GM18520 (cell line): Measurements from ENCODE around the gene RPL11.
A peak's percentile ranks its signal among the peaks of the same experiment; 100 is the strongest.
"Not testable (repeated sequence)": the region's sequence is repeated elsewhere in the genome, so short reads cannot be mapped to it uniquely, and the experiment has no call there.

Source experiments
- ATAC-seq: cut with Tn5 transposase; IDR thresholded peaks from one replicate; pipeline ENCODE4 v1.9.1; 2021; ENCODE audit not compliant: unreplicated experiment

The RPL11 gene

GRCh38 chr1:23691499-23692307 lies at the start of gene RPL11:
Gene RPL11 (plus strand): TSS chr1:23691806. CDS start chr1:23691824, 18 bp downstream.
- ATAC-seq, result peak; percentile 82

DNA sequence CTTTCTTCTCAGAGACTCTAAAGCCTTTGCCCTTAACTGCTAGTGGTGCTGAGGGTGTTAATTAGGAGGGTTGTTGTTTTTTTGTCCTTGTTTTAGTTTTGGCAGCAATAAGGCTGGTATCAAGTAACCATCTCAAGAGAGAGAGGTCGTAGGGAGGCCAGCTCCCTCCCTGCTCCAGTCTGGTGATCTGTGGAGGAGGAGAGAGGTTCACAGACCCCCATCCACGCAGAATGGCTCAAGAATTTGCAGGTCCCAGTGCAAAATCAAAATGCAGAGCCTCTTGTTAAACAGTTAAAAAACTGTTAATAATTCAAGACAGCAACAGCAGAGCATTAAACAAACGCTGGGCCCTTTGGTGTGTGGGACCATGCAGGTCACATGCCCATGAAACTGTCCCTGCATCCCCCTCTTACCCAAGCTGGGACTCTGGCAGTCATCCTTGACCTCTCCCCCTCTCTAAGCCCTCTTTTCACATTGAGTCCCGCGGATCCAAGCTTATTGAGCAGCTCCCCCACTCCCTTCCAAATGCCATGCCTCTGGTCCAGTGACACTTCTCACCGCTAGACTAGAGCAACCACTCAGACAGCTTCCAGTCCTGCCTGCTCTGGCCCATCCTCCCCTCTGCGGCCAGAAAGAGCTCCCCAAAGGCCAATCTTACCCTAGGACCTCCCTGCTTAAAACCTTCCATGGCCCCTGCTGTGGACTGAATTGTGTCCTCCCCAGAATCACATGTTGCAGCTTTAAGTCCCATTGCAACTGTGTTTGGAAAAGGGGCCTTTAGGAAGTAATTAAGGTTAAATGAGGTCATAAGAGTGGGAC lies 47.7 kb upstream of the RPL11 start:
- no peak for ATAC-seq

GRCh38 chr1:23644555-23644866 lies 47.1 kb upstream of the RPL11 start:
- ATAC-seq, result no peak

- no peak for ATAC-seq
Observed at GRCh38 chr1:23645338-23645737, 46.3 kb upstream of the RPL11 start.

DNA sequence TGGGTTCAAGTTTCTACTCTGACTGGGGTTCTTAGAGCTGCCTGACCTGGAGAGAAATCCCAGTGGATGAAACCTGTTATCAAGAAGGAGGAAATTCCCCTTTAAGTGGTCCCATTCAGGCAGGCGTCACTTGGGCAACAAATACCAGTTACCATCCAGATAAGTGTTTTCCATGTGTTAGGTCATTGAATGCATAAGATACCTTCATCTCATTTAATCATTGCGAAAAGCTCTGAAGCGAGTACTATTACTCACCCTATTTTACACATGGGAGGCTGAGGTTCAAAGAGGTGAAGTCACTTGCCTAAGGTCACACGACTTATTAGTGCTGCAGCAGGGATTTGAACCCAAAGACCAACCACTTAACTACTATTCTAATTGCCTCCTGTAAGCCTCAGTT lies 45.5 kb upstream of the RPL11 start:
- ATAC-seq, result no peak

- ATAC-seq, result no peak
Observed at GRCh38 chr1:23646541-23646940, 45.1 kb upstream of the RPL11 start.

DNA sequence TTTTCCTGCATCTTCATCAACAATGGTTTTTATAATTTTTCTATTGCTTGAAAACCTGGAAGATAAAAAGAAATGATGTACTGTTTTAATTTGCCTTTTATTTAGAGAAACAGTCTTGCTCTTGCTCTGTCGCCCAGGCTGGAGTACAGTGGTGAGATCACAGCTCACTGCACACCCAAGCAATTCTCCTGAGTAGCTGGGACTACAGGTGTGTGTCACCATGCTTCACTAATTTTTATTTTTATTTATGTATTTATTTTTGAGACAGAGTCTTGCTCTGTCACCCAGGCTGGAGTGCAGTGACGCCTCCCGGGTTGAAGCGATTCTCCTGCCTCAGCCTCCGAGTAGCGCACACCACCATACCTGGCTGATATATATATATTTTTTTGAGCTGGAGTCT lies 43.0 kb upstream of the RPL11 start:
- ATAC-seq, result no peak

DNA sequence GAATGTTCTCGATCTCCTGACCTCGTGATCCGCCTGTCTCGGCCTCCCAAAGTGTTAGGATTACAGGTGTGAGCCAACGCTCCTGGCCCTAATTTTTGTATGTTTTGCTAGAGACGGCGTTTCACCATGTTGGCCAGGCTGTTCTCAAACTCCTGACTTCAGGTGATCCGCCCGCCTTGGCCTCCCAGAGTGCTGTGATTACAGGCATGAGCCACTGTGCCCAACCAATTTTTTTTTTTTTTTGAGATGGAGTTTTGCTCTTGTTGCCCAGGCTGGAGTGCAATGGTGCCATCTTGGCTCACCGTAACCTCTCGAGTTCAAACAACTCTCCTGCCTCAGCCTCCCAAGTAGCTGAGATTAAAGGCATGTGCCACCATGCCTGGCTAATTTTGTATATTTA lies 42.4 kb upstream of the RPL11 start:
- not testable (repeated sequence) for ATAC-seq

DNA sequence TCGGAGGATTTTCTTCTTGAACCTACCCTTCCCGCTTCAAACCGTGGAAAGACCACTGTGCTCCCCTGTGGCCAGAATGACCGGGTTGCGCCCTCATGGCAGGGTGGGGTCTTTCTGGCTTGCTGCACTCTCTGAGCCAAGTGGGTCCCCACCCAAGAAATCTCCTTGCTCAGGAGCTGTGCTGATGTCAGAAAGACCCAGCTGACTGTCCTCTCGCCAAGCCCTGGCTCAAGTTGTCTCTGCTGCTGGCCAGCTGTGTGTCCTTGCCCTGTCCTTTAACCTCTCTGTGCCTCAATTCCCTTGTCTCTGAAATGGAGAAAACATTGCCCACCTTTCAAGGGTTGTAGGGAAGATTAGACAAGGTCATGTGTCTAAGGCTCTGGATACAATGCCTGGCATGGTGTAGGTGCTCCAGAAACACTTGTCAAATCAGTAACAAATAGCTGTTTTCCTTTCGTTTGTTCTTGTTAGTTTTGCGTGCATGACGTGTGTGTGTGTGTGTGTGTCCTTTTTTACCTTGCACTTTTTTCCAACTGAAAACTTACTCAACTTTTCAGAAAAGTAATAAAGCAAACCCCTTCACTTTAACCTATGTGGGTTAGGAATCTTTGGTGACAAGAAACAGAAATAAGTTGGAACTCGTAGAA lies 41.1 kb upstream of the RPL11 start:
- no peak for ATAC-seq

DNA sequence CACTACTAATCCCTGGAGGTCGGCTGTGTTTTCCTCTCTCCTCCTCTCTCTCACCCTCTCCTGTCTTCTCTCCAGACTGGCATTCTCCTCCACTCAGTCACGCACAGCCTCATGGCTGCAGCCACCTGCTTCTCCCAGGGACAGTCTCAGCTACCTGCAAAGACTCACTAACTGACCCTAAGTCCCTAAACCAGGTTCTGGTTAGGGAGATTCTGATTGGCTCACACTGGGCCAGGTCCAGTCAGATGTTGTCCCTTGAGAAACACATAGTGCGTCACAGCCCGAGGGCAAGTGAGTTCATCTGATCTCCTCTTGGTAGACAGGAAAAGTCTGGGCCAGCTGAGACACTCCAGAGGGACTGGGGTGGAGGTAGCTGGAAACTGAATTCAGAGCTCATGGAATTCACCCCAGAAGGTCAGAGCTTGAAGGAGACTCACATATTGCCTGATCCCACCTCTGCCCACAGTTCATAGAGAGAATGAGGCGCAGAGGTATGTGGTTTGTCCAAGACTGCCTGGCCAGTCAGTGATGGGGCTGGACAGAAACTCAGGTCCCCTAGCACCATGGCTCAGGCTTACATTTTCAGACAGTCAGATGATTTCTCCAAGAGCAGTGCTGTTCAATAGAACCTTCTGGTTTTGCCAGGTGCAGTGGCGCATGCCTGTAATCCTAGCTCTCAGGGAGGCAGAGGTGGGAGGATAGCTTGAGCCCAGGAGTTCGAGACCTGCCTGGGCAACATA lies 40.4 kb upstream of the RPL11 start:
- ATAC-seq, result no peak

DNA sequence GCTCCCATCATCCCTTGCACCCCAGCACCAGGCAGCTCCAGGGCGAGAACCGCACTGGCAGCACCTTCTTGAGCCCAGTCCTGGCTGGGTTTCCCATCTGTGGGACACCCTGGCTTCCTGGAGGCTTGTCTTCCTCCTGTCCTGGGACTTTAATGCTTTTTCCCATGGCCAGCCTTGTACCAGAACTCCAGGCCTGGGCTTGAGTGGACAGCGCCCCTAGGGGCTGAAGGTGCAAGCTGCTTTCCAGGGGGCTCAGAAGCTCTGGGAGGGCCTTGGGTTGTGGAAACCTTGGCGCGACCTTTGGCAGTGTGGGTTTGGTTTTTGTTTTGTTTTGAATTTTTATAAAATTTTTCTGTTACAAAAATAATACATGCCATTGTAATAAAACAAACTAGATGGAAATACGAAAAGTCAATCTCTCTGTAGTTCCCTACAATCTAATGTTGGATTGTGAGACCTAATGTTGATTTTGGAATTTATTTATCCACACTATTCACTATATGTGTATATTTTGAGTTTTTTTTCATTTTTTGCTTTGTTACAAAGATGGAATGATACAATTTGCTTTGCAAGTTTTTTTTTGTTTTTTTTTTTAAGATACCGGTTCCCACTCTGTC lies 33.8 kb upstream of the RPL11 start:
- no peak for ATAC-seq

DNA sequence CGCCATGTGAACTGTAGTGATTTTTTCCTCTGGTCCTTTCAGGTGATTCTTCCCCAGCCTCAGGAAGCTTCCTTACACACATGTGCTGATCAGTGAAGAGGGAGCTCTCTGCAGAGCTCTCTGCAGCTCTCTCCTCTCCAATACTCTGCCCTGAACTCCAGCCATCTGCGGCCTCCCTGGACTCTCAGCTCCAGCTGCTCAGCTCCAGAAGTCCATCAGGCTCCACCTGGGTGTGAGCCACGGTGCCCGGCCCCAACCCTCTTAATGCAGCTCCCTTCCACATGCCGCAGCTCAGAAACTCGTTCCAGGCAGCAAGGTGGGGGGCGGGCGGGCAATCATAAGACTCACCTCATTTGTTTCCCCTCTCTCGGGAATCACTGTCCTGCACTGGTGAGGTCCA lies 30.9 kb upstream of the RPL11 start:
- ATAC-seq, result no peak

DNA sequence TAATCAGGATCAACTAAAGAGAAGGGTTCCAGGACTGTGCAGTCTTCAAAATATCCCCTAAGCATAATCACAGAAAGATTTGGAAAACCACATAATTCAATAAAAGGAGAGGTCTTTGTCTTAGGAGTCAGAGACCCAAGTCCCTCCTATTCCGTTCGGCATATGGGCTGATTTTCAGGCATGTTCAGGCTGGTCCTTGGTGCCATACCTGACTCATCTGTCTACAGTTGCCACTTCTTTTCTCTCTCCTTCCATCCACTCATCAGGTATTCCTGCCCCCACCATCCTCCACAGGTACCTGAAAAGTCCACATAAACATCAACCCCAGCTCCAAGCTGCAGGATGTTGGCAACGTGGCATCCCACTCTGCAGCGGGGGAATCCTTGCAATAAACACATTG lies 29.7 kb upstream of the RPL11 start:
- no peak for ATAC-seq

GRCh38 chr1:23664837-23665795 lies 26.5 kb upstream of the RPL11 start:
- ATAC-seq, result no peak

DNA sequence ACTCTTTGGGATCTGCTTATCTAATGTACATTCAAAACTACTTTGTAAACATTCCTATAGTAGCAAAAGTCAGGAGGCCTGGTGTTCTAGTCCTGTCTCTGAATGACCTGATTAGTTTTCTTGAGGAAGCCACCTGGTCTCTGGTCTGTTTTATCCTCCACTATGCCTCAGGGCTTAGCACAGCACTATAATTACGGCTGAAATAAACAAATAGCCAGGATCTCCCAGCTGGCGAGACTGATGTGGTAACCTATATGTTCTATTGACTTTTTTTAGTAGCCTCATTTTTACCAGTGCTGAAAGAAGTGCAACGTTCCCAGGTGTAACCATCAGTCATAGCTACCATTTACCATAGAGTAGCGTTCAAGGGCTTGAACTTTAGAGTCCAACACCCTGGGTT lies 24.2 kb upstream of the RPL11 start:
- ATAC-seq, result no peak

- ATAC-seq, result no peak
Observed at GRCh38 chr1:23670709-23671108, 20.9 kb upstream of the RPL11 start.

- no peak for ATAC-seq
Observed at GRCh38 chr1:23673086-23673813, 18.4 kb upstream of the RPL11 start.

GRCh38 chr1:23679815-23680214 lies 11.8 kb upstream of the RPL11 start:
- ATAC-seq, result no peak

DNA sequence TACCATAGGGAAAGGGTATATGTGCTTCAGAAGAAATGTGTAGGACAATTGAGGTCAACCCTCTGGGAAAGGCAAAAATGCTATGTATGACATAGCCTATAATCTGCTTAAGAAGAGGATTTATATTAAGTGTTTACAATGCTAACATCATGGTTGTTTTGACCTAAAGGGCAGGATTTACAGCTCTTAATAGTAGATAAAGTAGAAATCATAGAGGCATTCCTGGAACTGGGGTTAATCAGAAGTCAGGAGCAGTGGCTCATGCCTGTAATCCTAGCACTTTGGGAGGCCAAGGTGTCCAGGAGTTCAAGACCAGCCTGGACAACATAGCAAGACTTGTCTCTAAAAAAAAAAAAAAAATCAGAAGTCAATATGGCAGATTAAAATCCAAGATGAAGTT lies 8.7 kb upstream of the RPL11 start:
- ATAC-seq, result no peak
